TTC549 (cell line): ENCODE data around the gene FNTB.
"Not testable (repeated sequence)": the region's sequence is repeated elsewhere in the genome, so short reads cannot be mapped to it uniquely, and the experiment has no call there.

Experiments
- FAIRE-seq: peaks from 2 replicates; lab custom pipeline; 2012; peaks lifted over from hg19 to GRCh38; lab: Jason Lieb, UNC

FNTB gene

DNA sequence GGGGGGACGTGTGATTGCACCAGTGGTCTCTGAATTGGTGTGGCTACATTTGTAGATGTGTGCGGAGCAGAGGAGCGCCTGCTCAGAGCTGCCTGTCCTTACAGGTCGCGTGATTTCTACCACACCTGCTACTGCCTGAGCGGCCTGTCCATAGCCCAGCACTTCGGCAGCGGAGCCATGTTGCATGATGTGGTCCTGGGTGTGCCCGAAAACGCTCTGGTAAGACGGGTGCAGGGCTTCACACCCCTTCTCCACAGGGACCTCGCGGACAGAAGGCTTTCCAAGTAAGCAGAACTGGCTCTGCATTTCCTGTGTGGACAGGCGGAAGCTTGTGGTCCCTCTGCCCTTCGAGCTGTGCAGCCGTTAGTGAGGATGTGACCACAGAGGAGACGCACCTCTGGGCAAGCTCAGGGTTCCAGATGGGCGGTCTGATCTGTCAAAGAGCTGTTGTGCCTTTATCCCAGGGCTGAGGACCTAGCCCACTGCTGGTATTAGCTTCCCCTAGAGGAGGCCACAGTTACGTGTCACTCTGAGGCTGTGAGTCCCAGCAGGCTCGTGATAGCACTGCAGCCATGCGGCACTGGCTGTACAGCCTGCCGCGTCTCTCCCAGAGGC, 67.9 kb downstream of the FNTB start:
- FAIRE-seq: no peak

DNA sequence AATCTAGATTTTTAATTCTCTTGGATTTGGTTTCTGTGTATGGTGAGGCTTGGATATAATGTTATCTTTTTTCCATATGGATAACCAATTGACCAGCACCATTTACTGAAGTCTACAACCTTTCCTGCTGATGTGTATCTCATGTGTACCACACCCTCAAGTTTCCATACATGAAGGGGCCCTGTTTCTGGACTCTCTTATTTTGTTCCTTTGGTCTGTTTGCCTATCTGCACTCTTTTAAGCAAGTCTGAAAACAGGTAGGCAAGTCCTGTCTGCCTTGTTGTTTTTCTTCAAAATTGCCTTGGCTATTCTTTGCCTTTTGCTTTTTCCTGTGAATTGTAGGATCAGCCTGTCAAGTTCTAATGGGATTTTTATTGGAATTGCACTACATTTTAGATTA, 71.0 kb downstream of the FNTB start:
- no peak for FAIRE-seq

DNA sequence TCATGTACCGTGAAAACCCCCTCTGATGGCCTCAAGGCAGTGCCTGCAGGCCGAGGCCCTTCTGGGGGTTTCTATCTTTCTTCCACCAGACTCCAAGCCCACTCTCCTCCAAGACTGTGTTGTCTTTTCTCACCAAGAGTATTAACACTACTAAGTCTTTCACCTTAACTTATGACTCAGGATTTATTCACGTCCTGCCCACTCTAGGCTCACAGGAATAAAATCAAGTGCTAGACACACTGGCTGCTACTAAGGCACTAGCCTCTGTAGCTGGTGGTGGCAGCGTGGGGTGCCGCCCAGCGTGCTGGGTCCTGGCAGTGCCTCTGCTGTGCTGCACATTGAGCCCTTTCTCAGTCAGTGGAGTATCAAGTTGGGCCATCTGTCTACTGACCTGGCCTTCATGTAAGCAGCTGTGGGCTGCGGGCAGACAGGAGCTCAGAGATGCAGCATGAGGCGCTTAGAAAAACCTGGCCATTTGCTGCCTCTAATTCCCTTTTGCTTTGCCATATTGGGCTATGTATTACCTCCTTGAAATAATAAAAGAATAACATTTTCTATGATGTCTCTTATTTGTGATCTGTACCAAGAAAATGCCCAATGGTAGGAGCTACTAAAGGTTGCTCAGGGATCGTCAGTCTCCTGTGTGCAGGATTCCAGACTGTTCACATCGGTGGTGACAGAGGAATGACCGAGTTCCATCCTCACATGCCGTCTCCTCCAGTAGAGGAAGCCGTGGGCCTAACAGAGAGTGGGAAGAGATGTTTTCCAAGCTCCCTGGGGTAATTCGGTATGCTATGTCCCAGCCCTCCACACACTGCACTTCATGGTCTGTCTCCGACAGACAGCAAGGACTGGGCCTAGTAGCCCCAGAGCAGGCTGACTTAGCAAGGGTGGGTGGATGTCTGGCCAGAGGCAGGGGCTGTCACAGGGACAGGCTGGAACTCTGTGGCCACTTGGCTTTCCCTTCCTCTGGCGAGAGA, 75.7 kb downstream of the FNTB start:
- no peak for FAIRE-seq

DNA sequence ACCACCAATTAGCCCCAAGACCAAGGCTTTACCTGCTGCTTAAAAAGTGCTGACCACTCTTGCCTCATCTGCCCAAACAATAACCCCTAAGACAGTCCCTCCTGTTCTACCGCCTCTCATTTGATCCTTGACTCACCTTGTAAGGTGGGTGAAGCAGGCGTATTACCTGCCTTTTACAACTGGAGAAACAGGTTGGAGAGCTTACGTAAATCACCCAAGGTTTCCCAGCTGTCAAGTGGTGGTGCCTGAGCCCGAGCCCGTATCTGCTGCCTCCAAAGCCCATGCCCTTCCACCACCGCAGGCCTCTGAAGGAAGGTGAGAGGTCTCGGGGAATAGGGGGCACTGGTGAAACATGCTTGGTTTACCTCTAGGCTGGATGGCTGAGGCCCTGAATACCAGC, 79.0 kb downstream of the FNTB start:
- no peak for FAIRE-seq

DNA sequence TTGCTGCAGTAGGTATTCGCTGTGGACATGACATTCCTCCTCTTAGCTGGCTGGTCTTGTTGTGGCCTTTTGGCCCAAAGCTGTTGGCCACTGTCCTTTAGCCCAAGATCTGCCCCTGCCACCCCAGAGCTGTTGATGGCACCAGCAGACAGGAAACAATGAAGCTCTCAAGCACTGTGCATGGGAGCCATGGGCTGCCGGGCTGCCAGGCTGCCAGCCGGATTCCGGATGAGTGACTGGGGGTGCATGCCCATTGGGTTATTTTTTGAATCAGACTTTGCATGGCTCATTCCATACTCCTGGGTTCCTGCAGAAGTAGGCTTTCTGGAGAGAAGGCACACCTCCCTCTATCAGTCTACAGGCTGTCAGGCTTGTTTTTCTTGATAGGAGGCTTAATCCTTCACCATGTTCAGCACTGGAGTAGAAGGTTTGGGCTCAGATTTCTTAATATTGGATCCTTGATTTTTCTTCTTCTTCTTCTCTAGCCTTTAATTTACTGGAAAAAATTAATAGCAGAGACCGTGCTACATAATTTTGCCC, 83.2 kb downstream of the FNTB start:
- FAIRE-seq: no peak

- no peak for FAIRE-seq
Measured at GRCh38 chr14:65070471-65070976, 83.8 kb downstream of the FNTB start.

DNA sequence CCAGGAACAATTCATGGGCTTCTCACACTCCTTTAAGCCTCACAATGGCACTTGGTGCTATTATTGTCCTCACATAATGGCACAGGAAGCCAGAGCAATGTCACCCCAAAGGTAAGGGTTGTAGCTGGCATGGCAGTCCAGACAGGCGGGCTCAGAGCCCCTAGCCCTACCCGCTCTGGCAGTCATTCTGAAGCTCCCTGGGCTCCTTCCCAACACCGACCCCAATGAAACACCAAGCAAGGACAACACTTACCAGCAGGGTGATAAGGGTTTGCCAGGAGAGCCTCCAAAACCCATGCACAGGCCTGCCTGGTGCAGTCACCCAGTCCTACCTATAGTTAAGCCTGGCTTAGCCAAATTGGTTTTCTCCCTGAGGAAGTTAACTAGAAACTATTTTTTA, 84.8 kb downstream of the FNTB start:
- FAIRE-seq: no peak

DNA sequence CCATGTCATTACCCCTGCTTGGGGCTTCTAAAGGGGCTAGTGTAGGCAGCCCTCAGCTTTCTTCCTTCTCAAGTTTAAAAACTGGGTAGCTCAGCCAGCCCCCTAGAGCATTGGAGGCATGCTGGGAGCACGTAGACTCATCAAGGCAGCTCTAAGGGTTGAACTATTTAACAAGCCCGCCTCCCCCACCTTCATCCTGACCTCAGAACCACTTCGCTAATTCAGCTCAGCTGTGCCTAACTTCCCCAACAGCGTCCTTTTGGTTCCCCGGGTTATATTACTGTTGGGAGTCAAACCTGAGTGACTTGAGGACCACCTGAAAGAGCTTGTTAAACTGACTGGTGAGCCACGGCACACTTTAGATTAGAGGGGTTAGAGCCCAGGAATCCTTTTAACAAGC, 85.6 kb downstream of the FNTB start:
- FAIRE-seq: no peak

DNA sequence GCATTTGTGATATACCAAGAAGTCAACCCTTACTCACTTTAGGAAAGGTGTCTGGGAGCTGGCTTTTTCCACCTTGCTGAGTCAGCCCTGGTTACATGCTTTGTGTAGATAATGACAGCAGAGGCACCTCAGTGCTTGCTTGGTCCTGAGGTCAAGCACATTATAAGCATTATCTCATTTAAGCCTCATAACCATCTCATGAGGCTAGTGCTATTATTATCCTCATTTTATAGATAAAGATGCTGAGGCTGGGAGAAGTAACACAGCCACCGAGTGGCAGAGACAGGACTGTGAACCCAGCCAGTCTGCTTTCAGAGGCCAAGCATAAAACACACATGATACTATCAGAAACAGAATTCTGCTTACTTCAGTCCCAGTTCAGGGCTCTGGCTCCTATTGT, 86.2 kb downstream of the FNTB start:
- no peak for FAIRE-seq

DNA sequence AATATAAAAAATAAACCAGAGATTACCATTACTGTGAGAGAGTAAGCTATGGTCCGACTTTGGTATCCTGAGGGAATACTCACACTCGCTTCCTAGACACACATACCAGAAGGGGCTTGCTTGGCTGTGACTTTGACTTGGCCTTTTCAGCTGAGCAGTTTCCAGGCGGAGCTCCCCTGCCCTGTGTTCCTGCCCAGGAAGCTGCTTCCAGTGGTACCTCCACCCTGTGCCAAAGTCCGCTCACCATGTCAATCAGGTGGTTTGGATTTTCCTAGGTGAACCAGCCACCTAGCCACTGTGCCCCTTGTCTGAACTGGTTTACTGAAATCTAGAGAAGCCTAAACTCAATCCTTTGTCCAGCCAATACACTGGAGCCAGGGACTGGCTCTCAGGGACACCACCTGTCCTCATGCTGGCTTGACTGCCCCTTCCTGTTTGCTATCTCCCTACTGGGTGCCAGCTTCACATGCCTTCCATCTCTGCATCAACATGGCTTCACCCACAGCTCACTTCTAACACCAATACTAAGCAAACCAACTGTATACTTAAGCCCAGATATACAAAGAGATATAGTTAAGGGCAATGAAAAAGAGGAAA, 87.0 kb downstream of the FNTB start:
- FAIRE-seq: no peak

DNA sequence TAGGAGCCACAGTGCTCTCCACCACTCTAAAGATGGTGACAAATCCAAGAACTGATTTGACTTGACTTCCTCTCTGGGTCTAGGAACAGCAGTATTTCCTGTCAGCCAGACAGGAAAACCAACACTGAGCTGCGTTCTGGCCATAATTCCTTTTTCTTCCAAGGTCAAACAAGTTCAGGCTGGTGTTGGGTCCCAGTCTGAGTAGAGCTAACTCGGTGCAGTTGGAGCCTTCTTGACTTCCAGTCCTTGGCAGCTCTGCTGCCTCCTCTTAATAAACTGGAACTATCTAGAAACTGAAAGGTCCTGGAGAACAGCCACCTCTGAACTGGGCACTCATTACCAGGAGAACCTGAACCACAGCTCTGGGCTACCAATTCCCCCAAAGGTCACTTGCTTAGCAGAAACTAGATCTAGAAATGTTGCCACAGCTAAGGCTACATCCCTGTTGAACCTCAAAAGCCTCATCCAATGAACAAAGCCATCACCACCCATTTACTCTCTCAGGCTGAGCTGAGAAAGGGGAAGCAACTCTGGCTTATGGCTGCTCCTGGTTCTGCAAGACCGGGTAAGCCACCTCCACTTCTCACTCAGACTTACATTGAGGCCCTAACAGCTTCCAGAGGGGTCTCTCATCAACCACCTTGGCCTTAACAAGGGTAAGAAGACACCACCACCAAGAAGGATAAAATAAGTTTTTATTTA, 87.9 kb downstream of the FNTB start:
- no peak for FAIRE-seq

DNA sequence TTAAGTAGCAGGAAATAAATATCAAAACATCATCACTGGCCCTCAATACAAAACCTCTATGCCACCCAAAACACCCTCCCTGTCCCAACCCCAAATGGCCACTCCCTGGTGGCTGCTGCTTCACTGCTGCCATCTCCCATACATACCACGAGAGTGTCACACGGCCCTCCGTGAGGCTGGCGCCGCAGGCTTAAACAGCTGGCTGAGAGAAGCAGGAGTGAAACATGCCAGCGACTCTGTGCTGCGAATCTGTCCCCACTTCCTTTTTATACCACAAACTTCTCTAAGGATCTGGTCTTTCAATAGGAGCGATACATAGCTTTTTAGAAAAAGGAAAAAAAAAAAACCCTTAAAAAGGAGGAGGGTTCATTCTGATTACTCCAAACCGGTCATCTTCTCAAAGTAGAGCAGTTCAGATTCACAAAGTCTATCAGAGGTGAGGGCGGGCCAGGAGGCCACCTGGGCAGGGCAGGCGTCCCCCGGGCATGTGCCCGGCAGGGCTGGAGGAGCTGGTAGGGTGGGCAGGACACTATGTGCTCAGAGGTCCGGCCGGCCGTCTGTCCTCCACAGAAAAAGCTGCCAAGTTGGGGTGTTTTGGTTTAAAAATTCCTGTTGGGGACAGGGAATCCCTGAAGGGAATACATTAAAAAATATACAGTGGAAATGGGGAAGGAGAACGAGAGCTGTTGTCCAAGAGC, 89.1 kb downstream of the FNTB start:
- FAIRE-seq: no peak

- no peak for FAIRE-seq
Measured at GRCh38 chr14:65077318-65077717, 90.6 kb downstream of the FNTB start.

DNA sequence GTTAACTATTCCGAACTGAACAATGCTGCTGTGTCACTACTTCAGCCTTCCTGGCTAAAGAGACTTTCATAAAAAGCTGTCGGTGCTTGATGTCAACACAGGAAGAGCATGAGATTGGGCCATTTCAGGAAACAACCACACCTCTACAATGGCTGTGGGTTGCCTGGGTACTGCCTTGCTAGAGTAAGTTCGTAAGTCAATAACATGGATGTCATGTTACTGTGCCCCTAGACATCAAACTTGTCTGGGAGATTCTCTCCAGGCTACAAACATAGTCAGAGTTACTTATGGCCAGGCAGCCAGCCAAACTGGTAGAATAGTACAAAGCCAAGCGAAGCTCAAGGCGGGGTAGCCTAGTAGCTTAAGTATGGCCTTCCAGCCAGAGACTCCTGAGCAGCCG, 92.5 kb downstream of the FNTB start:
- no peak for FAIRE-seq

GRCh38 chr14:65079768-65080167, 93.1 kb downstream of the FNTB start:
- FAIRE-seq: no peak

- no peak for FAIRE-seq
Measured at GRCh38 chr14:65080960-65081747, 94.5 kb downstream of the FNTB start.

GRCh38 chr14:65082930-65083329, 96.2 kb downstream of the FNTB start:
- FAIRE-seq: no peak

DNA sequence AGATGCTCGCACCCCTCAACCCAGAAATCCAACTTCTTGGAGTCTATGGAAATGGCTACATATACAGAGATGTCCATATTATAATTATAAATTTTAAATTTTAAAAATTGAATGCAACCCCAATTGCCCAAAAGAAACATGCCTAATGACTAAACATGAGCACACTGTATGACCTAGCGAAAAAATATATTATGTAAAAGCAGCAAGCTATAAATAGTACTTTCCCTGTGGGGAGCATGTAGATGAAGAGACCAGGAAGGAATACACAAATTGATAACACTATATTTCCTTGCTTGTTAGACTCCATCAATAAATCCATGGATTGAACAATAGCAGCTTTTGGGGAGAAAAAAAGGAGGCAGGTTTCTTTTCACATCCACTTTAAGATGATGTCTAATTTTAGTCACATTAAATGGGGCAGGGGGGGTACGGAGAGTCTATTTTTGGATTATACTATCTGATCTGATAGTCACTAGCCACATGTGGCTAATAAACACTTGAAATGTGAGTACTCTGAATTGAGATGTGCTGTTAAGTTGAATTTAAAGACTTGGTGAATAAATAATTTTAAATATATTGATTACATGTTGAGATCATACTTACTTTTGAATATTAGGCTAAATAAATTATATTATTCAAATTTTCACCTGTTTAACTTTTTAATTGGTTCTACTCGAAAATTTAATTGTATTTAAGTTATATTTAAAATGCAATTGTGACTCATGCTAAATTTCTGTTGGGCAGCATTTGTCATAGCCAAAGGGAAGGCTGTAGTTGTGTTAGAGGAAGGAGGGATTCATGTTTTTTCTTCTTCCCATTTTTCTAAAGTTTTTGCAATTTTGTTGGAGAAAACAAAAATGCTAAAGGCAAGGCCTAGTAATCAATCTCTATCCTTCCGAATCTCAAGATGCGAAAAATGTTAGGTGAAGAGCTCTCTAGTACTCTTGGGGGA, 98.1 kb downstream of the FNTB start:
- no peak for FAIRE-seq

DNA sequence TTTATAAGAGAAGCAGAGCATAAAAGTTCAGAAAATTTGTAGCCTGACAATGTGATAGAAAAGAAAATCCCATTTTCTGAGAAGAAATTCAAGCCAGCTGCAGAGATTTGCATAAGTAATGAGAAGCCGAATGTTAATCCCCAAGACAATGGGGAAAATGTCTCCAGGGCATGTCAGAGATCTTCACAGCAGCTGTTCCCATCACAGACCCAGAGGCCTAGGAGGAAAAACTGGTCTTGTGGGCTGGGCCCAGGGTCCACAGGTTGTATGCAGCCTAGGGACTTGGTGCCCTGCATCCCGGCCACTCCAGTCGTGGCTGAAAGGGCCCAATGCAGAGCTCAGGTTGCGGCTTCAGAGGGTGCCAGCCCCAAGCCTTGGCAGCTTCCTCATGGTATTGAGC, 100.0 kb downstream of the FNTB start:
- FAIRE-seq: not testable (repeated sequence)

DNA sequence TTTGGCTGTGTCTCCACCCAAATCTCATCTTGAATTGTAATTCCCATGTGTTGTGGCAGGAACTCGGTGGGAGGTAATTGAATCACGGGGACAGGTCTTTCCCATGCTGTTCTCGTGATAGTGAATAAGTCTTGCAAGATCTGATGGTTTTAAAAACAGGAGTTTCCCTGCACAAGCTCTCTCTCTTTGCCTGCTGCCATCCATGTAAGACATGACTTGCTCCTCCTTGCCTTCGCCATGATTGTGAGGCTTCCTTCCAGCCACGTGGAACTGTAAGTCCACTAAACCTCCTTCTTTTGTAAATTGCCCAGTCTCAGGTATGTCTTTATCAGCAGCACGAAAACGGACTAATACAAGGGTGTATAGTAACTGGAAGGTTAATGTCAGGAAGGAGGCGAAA, 101.1 kb downstream of the FNTB start:
- FAIRE-seq: not testable (repeated sequence)
